HCEC 1CT (cell line): ENCODE results near the gene GLRA3.
"Not testable (repeated sequence)": the region's sequence is repeated elsewhere in the genome, so short reads cannot be mapped to it uniquely, and the experiment has no call there.

ENCODE experiments used
- DNase-seq: peaks from one replicate; pipeline ENCODE4 v3.0.0-alpha.2; 2017

The GLRA3 gene

DNA sequence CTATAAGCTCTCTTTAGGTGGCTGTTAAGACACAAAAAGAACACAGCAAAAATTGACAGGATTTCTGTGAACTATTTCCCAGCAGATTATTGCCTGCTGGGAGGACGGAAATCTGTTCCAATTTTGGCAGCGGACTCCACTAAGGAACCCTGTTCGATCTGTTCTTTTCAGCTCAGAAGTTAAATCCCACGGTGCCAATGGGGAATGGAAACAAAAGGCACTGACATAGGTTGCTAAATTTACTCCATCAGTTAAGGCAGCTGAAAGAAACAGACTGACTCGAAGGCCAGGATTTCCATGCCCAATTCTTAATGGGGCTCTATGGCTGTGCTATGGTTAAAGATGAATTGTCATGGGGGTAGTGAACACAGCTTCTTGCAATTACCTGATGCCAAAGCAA, 180.2 kb downstream of the GLRA3 start:
- no peak for DNase-seq

- DNase-seq = no peak
Measured at GRCh38 chr4:174646326-174646725, 182.7 kb downstream of the GLRA3 start.

GRCh38 chr4:174640146-174640545, 188.9 kb downstream of the GLRA3 start:
- no peak for DNase-seq

GRCh38 chr4:174635732-174636131, 193.3 kb downstream of the GLRA3 start:
- no peak for DNase-seq

DNA sequence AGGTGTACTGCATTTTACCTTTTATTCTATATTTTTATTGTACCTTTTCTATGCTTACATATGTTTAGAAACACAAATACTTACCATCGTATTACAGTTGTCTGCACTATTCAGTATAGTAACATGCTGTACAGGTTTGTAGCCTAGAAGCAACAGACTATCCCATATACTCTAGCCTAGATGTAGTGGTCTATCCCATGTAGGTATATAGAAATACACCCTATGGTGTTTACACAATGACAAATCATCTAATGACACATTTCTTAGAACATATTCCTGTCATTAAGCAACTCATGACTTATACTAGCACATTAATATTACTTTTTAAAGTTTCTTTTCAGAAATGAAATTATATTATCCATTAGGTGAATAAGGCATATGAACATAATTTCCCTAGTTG, 195.6 kb downstream of the GLRA3 start:
- no peak for DNase-seq

GRCh38 chr4:174631901-174632758, 196.9 kb downstream of the GLRA3 start:
- DNase-seq = peak; percentile 18

DNA sequence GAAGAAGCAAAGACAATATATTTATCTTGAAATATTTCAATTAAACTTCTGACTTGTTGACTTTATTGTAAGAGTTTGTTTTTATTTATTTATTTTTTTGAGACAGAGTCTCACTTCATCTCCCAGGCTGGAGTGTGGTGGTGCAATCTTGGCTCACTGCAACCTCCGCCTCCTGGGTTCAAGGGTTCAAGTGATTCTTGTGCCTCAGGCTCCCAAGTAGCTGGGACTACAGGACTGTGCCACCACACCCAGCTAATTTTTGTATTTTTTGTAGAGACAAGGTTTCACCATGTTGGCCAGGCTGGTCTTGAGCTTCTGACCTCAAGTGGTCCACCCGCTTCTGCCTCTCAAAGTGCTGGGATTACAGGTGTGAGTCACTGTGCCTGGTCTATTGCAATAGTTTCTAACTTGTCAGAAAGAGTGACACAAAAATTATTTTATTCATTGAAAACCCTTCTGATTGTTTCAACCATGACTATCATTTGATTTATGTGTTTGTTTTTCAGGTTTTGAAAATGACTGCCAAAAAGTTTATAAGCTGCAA, 199.1 kb downstream of the GLRA3 start:
- not testable (repeated sequence) for DNase-seq

GRCh38 chr4:174629265-174629664, 199.8 kb downstream of the GLRA3 start:
- peak; percentile 73 for DNase-seq

DNA sequence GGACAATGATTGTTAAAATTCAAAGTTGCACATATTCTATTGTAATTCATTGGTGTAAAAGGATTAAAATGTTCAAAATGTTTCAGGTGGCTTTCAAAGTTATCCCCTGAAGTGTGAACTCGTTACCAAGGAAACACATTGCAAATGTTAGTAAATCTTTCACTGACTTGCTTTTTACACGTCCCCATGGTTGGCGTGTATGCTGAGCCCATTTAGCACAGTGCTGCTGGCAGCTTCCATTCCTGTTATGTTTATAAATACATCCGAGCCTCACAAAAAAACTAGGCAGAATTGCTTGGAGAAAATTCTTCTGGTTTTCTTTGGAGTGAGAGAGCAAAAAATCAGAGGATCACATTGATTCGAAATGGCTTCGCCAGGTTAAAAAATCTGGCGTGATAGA, 200.9 kb downstream of the GLRA3 start:
- DNase-seq = no peak

- DNase-seq = no peak
Measured at GRCh38 chr4:174627473-174627872, 201.6 kb downstream of the GLRA3 start.

GRCh38 chr4:174626342-174627008, 202.6 kb downstream of the GLRA3 start:
- no peak for DNase-seq

DNA sequence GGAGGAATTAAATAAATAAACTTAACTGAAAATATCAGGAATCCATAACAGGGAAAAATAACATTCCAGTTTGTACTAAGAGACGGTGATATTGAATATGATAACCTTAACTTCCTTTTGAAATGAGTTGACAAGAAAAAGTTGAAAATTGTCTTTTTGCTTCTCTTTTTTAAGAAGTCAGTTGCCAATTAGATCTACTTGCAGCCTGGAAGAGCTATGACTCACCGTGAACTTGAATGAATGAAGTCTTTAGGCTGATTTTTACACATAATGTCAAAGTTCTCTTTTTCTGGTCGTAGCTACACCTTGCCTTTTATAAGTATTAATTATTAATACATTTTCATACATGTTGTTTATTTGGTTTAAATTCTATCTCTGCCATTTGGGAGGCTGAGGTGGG, 212.4 kb downstream of the GLRA3 start:
- no peak for DNase-seq

- DNase-seq = no peak
Measured at GRCh38 chr4:174613979-174614378, 215.1 kb downstream of the GLRA3 start.

GRCh38 chr4:174611792-174612191, 217.3 kb downstream of the GLRA3 start:
- DNase-seq = no peak

DNA sequence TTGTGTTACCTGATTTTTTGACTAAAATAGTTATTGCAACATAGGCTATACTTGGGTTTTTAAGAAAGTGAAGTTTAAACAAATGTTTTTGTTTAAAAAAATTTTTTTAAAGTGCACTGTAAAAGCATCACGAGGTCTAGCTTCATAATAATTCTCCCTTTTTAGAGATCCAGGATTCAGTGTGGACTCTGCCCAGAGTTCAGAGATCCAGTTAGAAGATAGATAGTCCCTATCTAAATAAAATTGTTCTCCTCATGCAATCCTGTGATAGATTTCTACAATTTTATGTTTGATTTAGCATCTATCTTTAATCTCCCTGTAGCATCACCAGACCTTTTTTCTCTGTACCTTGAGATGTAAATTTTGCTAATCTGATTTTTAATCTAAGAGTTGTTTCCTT, 221.3 kb downstream of the GLRA3 start:
- no peak for DNase-seq

GRCh38 chr4:174604198-174604597, 224.8 kb downstream of the GLRA3 start:
- peak; percentile 62 for DNase-seq

DNA sequence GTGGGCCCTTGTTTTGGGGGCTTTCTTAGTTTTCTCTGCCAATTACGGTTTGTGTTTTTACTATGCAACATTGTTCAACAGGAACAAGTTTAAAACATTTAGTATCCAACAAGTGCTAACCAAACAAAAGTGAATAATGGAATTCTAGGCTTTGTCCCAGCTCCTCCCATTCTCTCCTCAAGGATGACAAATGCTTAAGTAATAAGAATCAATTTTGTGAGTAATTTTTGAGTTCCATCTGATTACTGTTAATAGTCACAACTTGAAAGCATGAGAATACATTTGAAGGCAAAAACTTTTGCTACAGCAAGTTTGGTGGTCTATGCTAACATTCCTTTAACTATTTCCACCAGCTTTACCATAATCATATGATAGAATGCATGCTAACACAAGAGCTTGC, 228.7 kb downstream of the GLRA3 start:
- peak; percentile 27 for DNase-seq

GRCh38 chr4:174598800-174599199, 230.2 kb downstream of the GLRA3 start:
- DNase-seq = no peak

DNA sequence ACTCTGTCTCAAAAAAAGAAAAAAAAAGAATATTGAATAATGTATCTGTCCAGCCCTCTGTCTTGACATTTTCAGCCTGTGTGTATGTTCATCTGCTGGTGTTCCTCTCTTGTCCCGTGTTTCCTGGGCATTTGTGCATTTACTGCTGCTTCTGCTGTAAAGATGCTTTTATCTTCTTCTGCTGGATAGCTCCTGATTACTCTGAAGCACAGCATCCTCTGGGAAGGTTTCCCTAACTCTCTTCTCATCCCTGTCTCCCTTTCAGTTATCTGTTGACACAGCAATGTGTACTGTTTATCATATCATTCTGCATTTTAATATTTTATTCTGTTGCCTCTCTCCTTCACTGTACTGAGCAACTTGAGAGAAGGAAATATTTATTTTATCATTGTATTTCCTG, 232.5 kb downstream of the GLRA3 start:
- no peak for DNase-seq

GRCh38 chr4:174595141-174595929, 233.7 kb downstream of the GLRA3 start:
- DNase-seq = no peak

GRCh38 chr4:174593701-174594100, 235.3 kb downstream of the GLRA3 start:
- no peak for DNase-seq

DNA sequence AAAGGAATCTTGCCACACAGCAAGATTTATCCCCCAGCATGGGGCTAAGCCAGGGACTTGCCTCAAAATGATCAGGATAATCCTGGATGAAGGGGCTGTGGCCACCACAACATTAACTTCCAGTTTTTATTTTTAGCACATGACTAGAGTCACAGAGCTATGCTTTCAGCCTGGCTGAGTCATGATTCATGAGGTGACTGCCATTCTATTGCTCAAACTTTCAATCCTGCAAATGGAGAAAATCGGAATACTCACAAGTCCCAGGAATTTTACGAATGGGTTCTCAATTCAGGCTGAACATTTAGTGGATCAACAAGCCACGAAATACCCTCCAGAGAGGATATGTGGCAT, 236.1 kb downstream of the GLRA3 start:
- peak; percentile 76 for DNase-seq

DNA sequence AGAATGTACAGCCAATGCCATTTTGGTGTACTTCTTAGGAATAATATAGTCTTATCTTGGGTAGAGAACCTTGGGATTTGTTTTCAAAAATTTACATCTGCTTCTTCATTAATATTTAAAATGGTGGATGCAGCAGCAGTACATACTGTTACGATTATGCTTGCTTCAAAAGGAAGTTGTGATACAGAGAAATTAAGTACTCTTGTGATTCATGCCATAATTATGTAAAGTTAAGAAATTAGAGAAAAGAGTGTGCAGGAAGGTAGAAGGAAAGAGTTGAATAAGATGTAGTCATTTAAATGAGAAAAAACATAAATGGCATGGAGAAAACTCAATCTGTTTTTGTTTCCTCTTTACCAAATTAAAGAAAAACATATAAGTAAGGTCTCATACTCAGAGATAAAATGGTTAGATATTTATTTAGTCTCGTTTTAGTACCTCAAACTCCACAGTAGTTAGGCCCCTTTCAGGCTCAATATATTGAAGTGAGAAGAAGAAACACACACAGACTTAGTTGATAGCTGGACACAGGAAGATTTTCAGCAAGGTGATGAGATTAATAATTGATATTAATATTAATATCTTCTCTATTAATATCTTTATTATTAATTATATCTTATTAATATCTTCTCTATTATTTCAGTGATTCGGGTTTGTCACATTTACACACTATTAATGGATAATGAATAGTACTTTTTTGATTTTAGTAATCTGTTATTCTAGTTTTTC, 236.6 kb downstream of the GLRA3 start:
- DNase-seq = peak; percentile 47
